ENCODE measurements around the gene ENTREP3.
"Not testable (repeated sequence)": the region's sequence is repeated elsewhere in the genome, so short reads cannot be mapped to it uniquely, and the experiment has no call there.

The ENTREP3 gene

GRCh38 chr1:155218854-155219591 lies 36.3 kb downstream of the ENTREP3 start:
- TF ChIP-seq CTCF (IDR thresholded peaks at IDR 0.05; ENCODE audit: control insufficient read depth, extremely low read depth, insufficient read depth), result no peak
- peak overlapping the region; percentile 43 for H3K4me3 ChIP-seq (ENCODE audit: low read depth, low read length)
- peak; percentile 79 for DNase-seq (ENCODE audit: low read depth)

GRCh38 chr1:155214702-155215101 lies 40.6 kb downstream of the ENTREP3 start:
- DNase-seq (ENCODE audit: low read depth); H3K4me3 ChIP-seq (ENCODE audit: low read depth, low read length): not testable (repeated sequence)

GRCh38 chr1:155212051-155212440 lies 43.2 kb downstream of the ENTREP3 start:
- peak overlapping the region; percentile 43 for H3K4me3 ChIP-seq (ENCODE audit: low read depth, low read length)
- not testable (repeated sequence) for DNase-seq (ENCODE audit: low read depth)

- DNase-seq (ENCODE audit: low read depth); H3K4me3 ChIP-seq (ENCODE audit: low read depth, low read length): not testable (repeated sequence)
Observed at GRCh38 chr1:155211381-155212050, 43.8 kb downstream of the ENTREP3 start.

- no peak for DNase-seq (ENCODE audit: low read depth)
- H3K4me3 ChIP-seq (ENCODE audit: low read depth, low read length), result peak overlapping the region; percentile 94
- TF ChIP-seq CTCF (IDR thresholded peaks at IDR 0.05; ENCODE audit: control insufficient read depth, extremely low read depth, insufficient read depth), result no peak
Observed at GRCh38 chr1:155210314-155211104, 44.8 kb downstream of the ENTREP3 start.

GRCh38 chr1:155209312-155209721 lies 46.0 kb downstream of the ENTREP3 start:
- H3K4me3 ChIP-seq (ENCODE audit: low read depth, low read length), result peak overlapping the region; percentile 94
- no peak for TF ChIP-seq CTCF (IDR thresholded peaks at IDR 0.05; ENCODE audit: control insufficient read depth, extremely low read depth, insufficient read depth)
- DNase-seq (ENCODE audit: low read depth), result no peak

- H3K4me3 ChIP-seq (ENCODE audit: low read depth, low read length), result peak within 1 kb of the TSS; percentile 94
- no peak for DNase-seq (ENCODE audit: low read depth)
- TF ChIP-seq CTCF (IDR thresholded peaks at IDR 0.05; ENCODE audit: control insufficient read depth, extremely low read depth, insufficient read depth), result no peak
Observed at GRCh38 chr1:155208541-155209311, 46.6 kb downstream of the ENTREP3 start, which contains the start of gene MTX1. TSS of gene MTX1 (plus strand) at chr1:155208695. CDS start at chr1:155208805, 110 bp downstream.

All from LNCaP clone FGC (cell line).